ENCODE data around the gene RPL13. TPM values are rescaled to one million over a fixed set of nuclear protein-coding genes. Genes with fewer than 3 reads are reported as not detected.

Gene RPL13
- total and polyA plus RNA-seq, 2 of the 13 experiments (the other 11 are each of a cell fraction or from before 2014, with no cell fraction given) = 2,988 to 4,411 TPM

DNA sequence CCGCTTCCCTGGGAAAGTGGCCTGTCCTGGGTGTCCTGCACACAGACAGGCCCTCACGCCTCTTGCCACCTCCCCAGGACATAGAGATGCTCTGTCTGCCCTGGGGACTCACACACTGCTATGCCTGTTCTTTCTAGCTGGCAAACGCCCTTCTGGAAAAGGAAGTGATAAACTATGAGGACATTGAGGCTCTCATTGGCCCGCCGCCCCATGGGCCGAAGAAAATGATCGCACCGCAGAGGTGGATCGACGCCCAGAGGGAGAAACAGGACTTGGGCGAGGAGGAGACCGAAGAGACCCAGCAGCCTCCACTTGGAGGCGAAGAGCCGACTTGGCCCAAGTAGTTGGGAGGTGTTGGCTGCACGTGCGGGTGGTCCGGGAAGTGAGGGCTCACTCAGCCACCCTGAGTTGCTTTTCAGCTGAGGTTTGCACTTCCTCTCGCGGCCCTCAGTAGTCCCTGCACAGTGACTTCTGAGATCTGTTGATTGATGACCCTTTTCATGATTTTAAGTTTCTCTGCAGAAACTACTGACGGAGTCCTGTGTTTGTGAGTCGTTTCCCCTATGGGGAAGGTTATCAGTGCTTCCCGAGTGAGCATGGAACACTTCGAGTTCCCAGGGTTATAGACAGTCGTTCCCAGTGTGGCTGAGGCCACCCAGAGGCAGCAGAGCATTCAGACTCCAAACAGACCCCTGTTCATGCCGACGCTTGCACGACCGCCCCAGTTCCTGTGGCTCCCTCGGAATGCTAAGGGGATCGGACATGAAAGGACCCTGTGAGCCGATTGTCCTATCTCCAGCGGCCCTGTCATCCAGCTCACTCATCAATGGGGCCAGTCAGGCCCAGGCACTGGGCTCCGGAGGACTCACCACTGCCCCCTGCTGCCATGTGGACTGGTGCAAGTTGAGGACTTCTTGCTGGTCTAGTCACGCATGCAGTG is 3.5 kb upstream of the RPL13 start (continued):
- TF ChIP-seq TARDBP (CRISPR knock-in tag; IDR thresholded peaks at IDR 0.05) (peak; percentile 55; the same call in 1 of the 2 replicates), STAG1 (CRISPR knock-in tag; IDR thresholded peaks at IDR 0.05) (peak; percentile 90), ZNF543 (CRISPR knock-in tag; IDR thresholded peaks at IDR 0.05) (no peak), MAFK (conservative IDR thresholded peaks at IDR 0.05 in 1 of 2, IDR thresholded peaks at IDR 0.05 in 1 of 2; ENCODE audit: low read length in 2 of 2) (0 out of 4 replicates have a peak, but pooled peaks of 1 of the 2 experiments have one; percentile 10), HOXA7 (CRISPR knock-in tag; IDR thresholded peaks at IDR 0.05) (no peak), HHEX (CRISPR knock-in tag; IDR thresholded peaks at IDR 0.05) (no peak), YEATS2 (CRISPR knock-in tag; IDR thresholded peaks at IDR 0.05; ENCODE audit: borderline replicate concordance) (peak; percentile 65; the same call in 1 of the 2 replicates), SMYD3 (CRISPR knock-in tag; IDR thresholded peaks at IDR 0.05) (no peak), ZNF235 (CRISPR knock-in tag; IDR thresholded peaks at IDR 0.05; ENCODE audit: borderline replicate concordance) (no peak), ZSCAN21 (CRISPR knock-in tag; IDR thresholded peaks at IDR 0.05; ENCODE audit: borderline replicate concordance) (no peak), BRD4 (CRISPR knock-in tag; IDR thresholded peaks at IDR 0.05) (no peak), KMT2B (CRISPR knock-in tag; IDR thresholded peaks at IDR 0.05) (0 out of 2 replicates have a peak, but pooled peaks have one; percentile 38)
- TF ChIP-seq, protein P1, sequence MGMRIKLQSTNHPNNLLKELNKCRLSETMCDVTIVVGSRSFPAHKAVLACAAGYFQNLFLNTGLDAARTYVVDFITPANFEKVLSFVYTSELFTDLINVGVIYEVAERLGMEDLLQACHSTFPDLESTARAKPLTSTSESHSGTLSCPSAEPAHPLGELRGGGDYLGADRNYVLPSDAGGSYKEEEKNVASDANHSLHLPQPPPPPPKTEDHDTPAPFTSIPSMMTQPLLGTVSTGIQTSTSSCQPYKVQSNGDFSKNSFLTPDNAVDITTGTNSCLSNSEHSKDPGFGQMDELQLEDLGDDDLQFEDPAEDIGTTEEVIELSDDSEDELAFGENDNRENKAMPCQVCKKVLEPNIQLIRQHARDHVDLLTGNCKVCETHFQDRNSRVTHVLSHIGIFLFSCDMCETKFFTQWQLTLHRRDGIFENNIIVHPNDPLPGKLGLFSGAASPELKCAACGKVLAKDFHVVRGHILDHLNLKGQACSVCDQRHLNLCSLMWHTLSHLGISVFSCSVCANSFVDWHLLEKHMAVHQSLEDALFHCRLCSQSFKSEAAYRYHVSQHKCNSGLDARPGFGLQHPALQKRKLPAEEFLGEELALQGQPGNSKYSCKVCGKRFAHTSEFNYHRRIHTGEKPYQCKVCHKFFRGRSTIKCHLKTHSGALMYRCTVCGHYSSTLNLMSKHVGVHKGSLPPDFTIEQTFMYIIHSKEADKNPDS (CRISPR knock-in tag; IDR thresholded peaks at IDR 0.05) = no peak
- TF ChIP-seq, protein P2, sequence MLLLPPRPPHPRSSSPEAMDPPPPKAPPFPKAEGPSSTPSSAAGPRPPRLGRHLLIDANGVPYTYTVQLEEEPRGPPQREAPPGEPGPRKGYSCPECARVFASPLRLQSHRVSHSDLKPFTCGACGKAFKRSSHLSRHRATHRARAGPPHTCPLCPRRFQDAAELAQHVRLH (CRISPR knock-in tag; IDR thresholded peaks at IDR 0.05; ENCODE audit: borderline replicate concordance, low read depth) = peak; percentile 84; the same call in 1 of the 2 replicates
- TF ChIP-seq, protein P3, sequence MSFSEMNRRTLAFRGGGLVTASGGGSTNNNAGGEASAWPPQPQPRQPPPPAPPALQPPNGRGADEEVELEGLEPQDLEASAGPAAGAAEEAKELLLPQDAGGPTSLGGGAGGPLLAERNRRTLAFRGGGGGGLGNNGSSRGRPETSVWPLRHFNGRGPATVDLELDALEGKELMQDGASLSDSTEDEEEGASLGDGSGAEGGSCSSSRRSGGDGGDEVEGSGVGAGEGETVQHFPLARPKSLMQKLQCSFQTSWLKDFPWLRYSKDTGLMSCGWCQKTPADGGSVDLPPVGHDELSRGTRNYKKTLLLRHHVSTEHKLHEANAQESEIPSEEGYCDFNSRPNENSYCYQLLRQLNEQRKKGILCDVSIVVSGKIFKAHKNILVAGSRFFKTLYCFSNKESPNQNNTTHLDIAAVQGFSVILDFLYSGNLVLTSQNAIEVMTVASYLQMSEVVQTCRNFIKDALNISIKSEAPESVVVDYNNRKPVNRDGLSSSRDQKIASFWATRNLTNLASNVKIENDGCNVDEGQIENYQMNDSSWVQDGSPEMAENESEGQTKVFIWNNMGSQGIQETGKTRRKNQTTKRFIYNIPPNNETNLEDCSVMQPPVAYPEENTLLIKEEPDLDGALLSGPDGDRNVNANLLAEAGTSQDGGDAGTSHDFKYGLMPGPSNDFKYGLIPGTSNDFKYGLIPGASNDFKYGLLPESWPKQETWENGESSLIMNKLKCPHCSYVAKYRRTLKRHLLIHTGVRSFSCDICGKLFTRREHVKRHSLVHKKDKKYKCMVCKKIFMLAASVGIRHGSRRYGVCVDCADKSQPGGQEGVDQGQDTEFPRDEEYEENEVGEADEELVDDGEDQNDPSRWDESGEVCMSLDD (CRISPR knock-in tag; IDR thresholded peaks at IDR 0.05; ENCODE audit: borderline replicate concordance) = no peak
- TF ChIP-seq, protein P4, sequence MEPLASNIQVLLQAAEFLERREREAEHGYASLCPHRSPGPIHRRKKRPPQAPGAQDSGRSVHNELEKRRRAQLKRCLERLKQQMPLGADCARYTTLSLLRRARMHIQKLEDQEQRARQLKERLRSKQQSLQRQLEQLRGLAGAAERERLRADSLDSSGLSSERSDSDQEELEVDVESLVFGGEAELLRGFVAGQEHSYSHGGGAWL (CRISPR knock-in tag; IDR thresholded peaks at IDR 0.05) = peak; percentile 24; the same call in 1 of the 2 replicates
- TF ChIP-seq, protein P5, sequence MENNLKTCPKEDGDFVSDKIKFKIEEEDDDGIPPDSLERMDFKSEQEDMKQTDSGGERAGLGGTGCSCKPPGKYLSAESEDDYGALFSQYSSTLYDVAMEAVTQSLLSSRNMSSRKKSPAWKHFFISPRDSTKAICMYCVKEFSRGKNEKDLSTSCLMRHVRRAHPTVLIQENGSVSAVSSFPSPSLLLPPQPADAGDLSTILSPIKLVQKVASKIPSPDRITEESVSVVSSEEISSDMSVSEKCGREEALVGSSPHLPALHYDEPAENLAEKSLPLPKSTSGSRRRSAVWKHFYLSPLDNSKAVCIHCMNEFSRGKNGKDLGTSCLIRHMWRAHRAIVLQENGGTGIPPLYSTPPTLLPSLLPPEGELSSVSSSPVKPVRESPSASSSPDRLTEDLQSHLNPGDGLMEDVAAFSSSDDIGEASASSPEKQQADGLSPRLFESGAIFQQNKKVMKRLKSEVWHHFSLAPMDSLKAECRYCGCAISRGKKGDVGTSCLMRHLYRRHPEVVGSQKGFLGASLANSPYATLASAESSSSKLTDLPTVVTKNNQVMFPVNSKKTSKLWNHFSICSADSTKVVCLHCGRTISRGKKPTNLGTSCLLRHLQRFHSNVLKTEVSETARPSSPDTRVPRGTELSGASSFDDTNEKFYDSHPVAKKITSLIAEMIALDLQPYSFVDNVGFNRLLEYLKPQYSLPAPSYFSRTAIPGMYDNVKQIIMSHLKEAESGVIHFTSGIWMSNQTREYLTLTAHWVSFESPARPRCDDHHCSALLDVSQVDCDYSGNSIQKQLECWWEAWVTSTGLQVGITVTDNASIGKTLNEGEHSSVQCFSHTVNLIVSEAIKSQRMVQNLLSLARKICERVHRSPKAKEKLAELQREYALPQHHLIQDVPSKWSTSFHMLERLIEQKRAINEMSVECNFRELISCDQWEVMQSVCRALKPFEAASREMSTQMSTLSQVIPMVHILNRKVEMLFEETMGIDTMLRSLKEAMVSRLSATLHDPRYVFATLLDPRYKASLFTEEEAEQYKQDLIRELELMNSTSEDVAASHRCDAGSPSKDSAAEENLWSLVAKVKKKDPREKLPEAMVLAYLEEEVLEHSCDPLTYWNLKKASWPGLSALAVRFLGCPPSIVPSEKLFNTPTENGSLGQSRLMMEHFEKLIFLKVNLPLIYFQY (CRISPR knock-in tag; IDR thresholded peaks at IDR 0.05; ENCODE audit: borderline replicate concordance) = no peak
- TF ChIP-seq, protein P6, sequence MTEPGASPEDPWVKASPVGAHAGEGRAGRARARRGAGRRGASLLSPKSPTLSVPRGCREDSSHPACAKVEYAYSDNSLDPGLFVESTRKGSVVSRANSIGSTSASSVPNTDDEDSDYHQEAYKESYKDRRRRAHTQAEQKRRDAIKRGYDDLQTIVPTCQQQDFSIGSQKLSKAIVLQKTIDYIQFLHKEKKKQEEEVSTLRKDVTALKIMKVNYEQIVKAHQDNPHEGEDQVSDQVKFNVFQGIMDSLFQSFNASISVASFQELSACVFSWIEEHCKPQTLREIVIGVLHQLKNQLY (CRISPR knock-in tag; IDR thresholded peaks at IDR 0.05) = no peak; the same call in 1 of the 2 replicates
